ENCODE results near the gene TEX19.

The TEX19 gene

GRCh38 chr17:82319619-82320062, 39.4 kb upstream of the TEX19 start:
- Histone ChIP-seq H3K27ac (replicated peaks) (no peak overlapping the region), H3K27me3 (ENCODE audit: insufficient read depth, poor library complexity, severe bottlenecking) (peaks cover 18% of the 10 kb centered on the region), H3K4me3 (replicated peaks; ENCODE audit: insufficient read depth, low read length) (no peak overlapping the region)
- DNase-seq (ENCODE audit: low read depth in 1 of 2, low spot score in 1 of 2) = no peak
- TF ChIP-seq POLR2AphosphoS5 (IDR thresholded peaks at IDR 0.05; ENCODE audit: low read depth) (no peak), GABPA (IDR thresholded peaks at IDR 0.05; ENCODE audit: low read depth) (no peak), CTCF (IDR thresholded peaks at IDR 0.05; ENCODE audit: insufficient read depth, low read length) (no peak), REST (IDR thresholded peaks at IDR 0.05; ENCODE audit: insufficient replicate concordance, low read depth) (no peak), SPI1 (IDR thresholded peaks at IDR 0.05; ENCODE audit: borderline replicate concordance, low read depth) (no peak)

GRCh38 chr17:82320140-82320840, 38.8 kb upstream of the TEX19 start:
- no peak for DNase-seq (ENCODE audit: low read depth in 1 of 2, low spot score in 1 of 2)
- Histone ChIP-seq H3K4me3 (replicated peaks; ENCODE audit: insufficient read depth, low read length) (no peak overlapping the region), H3K27ac (replicated peaks) (no peak overlapping the region), H3K27me3 (ENCODE audit: insufficient read depth, poor library complexity, severe bottlenecking) (peaks cover 20% of the 10 kb centered on the region)
- TF ChIP-seq GABPA (IDR thresholded peaks at IDR 0.05; ENCODE audit: low read depth) (no peak), REST (IDR thresholded peaks at IDR 0.05; ENCODE audit: insufficient replicate concordance, low read depth) (no peak), CTCF (IDR thresholded peaks at IDR 0.05; ENCODE audit: insufficient read depth, low read length) (no peak), POLR2AphosphoS5 (IDR thresholded peaks at IDR 0.05; ENCODE audit: low read depth) (no peak), SPI1 (IDR thresholded peaks at IDR 0.05; ENCODE audit: borderline replicate concordance, low read depth) (no peak)

- peak; percentile 22 for TF ChIP-seq CTCF (IDR thresholded peaks at IDR 0.05; ENCODE audit: insufficient read depth, low read length)
- no peak for TF ChIP-seq SPI1 (IDR thresholded peaks at IDR 0.05; ENCODE audit: borderline replicate concordance, low read depth)
- TF ChIP-seq GABPA (IDR thresholded peaks at IDR 0.05; ENCODE audit: low read depth) = no peak
- DNase-seq (ENCODE audit: low read depth in 1 of 2, low spot score in 1 of 2) = no peak
- Histone ChIP-seq H3K27ac (replicated peaks) (no peak overlapping the region), H3K27me3 (ENCODE audit: insufficient read depth, poor library complexity, severe bottlenecking) (peaks cover 14% of the 10 kb centered on the region), H3K4me3 (replicated peaks; ENCODE audit: insufficient read depth, low read length) (no peak overlapping the region)
Measured at GRCh38 chr17:82320956-82321927, 37.8 kb upstream of the TEX19 start.

Data from HL-60 (cell line).